Measurements from ENCODE around the gene KCTD1.

- TF ChIP-seq CTCF (IDR thresholded peaks at IDR 0.05), result no peak
- TF ChIP-seq ZFX (IDR thresholded peaks at IDR 0.05; ENCODE audit: borderline replicate concordance), result no peak
Observed at GRCh38 chr18:26464128-26465011, 84.0 kb downstream of the KCTD1 start.
